ENCODE data around the gene FRMD4A.

DNA sequence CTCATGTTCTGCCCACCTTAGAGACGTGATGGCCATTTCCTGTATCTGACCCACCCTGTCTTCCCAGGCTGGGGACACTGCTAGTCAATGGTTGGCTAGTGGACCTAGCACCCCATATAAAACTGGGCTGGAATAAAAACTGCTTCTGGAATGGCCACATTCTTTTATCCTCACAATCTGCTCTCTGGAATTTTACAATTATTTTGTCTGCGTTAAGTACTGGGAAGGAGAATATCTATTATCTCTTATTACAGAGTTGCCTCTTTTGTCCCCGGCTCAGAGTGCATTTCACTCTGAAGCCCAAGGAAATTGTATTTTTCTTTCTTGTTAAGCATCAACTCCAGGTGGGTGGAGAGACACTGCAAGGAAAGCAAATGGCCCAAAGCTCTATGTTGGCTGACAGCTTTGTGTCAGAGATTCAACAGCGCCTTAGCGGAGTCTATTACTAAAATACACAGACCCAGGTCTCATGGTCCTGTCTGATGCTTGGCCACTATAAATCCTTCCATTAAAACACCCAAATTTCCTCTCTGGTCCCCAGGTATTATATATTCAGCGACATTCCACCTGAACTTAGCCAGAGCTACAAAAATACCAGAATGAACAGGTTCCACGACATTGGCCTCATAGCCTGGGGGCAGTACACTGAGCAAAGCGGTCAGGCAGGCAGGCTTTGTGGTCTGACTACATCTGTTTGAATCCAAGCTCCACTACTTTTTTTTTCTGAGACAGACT lies 622.3 kb downstream of the FRMD4A start:
- TF ChIP-seq, protein P1, sequence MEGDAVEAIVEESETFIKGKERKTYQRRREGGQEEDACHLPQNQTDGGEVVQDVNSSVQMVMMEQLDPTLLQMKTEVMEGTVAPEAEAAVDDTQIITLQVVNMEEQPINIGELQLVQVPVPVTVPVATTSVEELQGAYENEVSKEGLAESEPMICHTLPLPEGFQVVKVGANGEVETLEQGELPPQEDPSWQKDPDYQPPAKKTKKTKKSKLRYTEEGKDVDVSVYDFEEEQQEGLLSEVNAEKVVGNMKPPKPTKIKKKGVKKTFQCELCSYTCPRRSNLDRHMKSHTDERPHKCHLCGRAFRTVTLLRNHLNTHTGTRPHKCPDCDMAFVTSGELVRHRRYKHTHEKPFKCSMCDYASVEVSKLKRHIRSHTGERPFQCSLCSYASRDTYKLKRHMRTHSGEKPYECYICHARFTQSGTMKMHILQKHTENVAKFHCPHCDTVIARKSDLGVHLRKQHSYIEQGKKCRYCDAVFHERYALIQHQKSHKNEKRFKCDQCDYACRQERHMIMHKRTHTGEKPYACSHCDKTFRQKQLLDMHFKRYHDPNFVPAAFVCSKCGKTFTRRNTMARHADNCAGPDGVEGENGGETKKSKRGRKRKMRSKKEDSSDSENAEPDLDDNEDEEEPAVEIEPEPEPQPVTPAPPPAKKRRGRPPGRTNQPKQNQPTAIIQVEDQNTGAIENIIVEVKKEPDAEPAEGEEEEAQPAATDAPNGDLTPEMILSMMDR (IDR thresholded peaks at IDR 0.05; ENCODE audit: low read depth, low read length), result no peak
- TF ChIP-seq, protein P2, sequence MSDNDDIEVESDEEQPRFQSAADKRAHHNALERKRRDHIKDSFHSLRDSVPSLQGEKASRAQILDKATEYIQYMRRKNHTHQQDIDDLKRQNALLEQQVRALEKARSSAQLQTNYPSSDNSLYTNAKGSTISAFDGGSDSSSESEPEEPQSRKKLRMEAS (IDR thresholded peaks at IDR 0.05; ENCODE audit: low read depth, low read length), result no peak
- TF ChIP-seq POLR2A (IDR thresholded peaks at IDR 0.05; ENCODE audit: extremely low read depth, insufficient read length), result no peak

All from NB4 (cell line).